Esophagus squamous epithelium (tissue), 4 donors: Measurements from ENCODE around the gene PSMB7.

Experiments used
- CTCF ChIP-seq, 6 experiments: fragments of 450-650 bp in 4 of 6; fragments of 200-600 bp in 2 of 6; sonication (generic) in 2 of 6; IDR thresholded peaks; one replicate each; pipeline ENCODE4 v1.5.1; 2016 to 2019; ENCODE audit warnings: antibody characterized with exemption in 6 of 6, mild to moderate bottlenecking in 4 of 6, moderate library complexity in 4 of 6
- POLR2A ChIP-seq, 4 donors: fragments of 450-650 bp; IDR thresholded peaks; one replicate each; pipeline ENCODE4 v1.6.1; 2017; ENCODE audit warnings: antibody characterized with exemption in 4 of 4, mild to moderate bottlenecking in 4 of 4, moderate library complexity in 3 of 4

GRCh38 chr9:124306098-124306735 is 109.0 kb downstream of the PSMB7 start:
- TF ChIP-seq CTCF (IDR thresholded peaks at IDR 0.05) (no peak), POLR2A (IDR thresholded peaks at IDR 0.05) (no peak)
